Measurements from ENCODE around the gene MAP4. TPM values are rescaled to one million over a fixed set of nuclear protein-coding genes. Genes with fewer than 3 reads are reported as not detected.

Gene MAP4
- total RNA-seq, 1 donor from 2014 or later: 192 TPM

DNA sequence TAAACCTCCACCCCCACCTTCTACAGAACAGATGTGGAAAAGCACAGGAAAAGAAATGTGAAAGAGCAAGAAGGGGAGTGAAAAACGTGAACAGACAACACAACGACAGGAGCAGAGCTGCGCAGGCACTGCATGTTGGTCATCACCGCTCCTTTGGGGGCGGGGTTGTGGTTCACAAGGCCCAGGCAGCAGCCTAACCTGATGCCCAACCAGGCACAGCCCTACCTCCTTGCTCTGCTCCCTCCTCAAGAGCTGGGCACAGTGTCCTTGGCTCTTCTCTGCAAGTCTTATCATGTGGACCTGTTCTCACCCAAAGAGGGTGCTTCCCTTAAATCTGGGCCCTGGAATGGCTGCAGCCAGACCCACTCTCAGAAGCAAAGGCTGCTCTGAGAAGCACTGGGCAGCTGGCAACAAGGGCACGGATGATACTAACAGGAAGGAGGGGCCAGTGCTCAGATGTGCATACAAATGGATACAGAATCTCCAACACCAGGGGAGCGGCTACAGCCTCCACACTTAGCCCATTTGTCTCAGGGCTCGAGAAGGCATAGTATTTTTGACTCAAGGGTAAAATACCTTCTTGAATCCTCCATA is 148.7 kb downstream of the MAP4 start:
- no peak for DNase-seq (ENCODE audit: low read depth)

DNA sequence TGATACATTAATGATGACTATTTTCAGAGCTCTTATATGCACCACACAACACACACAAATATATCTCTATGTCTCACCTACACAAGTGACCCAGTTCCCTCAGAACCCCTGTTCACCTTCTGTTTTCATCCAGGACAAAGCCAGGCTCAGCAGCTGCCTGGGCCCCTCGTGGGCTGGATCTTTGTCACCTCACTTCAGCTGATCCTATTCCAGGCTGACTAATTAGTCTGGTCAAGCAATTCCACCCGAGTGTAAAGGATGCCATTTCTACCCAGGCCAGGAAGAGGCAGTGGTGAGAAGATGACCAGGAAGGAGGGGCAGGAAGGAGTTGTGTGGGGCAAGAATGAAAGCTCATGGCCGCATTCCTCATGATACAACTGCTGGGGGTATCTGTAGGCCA is 151.0 kb downstream of the MAP4 start:
- peak; percentile 19 for DNase-seq (ENCODE audit: low read depth)

DNA sequence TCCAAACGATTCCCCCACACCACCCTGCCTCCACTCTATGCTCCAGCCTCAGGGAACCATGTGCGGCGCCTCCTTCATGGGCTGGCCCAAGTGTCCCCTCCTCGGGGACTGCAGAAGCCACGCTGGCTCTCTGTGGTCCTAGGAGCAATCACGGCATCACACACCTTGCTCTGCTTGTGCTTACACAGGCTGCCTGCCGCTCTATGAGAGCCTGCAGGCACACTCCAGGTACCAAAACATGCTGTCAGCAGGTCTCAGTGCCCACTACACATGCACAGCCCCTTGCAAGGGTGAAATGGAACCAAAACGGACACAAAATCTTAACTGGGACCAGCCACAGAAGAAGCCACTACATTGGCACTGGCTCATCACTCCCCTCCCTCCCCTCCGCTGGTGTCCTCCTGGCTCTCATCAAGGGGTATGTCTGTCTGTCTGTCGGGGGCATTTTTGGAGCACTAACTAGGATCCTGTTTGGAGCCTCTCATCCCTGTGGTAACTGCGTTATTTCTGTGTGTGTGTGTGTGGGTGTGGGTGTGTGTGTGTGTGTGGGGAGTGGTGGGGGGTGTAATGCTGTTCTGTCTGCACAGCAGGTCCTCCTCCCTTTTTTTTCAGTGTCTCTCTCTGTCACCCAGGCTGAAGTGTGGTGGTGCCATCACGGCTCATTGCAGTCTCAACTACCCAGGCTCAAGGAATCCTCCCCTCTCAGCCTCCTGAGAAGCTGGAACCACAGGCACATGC is 152.7 kb downstream of the MAP4 start:
- DNase-seq (ENCODE audit: low read depth): no peak

DNA sequence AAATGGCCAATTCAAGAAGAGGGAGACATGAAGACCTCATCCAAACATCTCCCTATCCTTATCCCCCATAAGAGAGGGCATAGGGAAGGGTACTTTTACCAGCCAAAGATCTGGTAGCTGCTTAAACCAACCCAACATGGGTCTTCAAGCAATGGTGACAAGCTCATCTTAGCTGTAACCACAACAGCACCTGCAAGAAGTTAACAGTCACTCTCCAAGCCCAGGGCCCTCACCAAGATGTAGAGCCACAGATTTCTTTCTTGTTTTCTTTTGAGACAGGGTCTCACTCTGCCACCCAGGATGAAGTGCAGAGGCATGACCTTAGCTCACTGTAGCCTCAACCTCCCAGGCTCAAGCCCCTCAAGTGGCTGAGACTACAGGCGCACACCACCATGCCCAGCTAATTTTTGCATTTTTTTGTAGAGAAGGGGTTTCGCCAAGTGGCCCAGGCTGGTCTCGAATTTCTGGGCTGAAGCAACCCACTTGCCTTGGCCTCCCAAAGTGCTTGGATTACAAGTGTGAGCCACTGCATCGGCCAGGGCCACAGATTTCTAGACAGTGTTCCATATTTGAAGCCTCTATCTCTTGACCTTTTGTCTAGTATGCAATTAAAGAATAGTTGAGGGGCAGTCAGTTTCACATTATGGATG is 156.1 kb downstream of the MAP4 start:
- DNase-seq (ENCODE audit: low read depth): no peak

DNA sequence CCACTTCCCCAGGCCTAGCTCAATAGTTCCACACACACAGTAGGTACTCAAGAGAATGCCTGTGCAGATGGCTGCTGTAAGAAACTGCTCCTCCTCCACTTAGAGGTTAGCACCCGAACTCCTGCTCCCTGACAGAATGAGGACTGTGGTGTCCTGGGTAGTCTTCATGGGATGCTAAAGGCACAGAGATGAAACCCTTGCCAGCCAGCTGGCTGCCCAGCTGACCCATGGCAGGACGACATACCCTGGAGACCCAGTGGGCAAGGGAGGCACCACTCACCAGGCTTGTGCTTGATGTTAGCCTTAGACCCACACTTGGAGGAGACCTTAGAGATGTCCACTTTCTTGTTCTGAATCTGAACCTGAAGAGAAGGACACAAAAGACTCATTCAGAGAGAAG is 159.1 kb downstream of the MAP4 start:
- no peak for DNase-seq (ENCODE audit: low read depth)

DNA sequence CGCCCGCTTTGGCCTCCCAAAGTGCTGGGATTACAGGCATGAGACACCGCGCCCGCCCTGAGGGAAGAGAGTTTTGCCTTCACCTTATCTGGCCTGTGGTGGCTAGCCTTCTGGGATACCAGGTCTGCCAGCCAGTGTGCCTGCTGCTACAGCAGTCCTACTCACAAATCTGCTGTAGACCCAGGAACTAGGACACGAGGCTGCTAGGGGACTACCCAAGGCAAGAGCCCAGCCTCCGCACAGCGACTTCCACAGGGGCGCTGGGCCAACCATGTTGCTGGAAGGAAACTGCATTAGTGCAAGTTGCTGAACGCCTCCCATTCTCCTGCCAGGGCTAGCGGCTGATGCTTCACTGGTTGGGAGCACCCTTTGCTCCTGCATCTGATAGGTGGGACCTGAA is 159.5 kb downstream of the MAP4 start:
- no peak for DNase-seq (ENCODE audit: low read depth)

DNA sequence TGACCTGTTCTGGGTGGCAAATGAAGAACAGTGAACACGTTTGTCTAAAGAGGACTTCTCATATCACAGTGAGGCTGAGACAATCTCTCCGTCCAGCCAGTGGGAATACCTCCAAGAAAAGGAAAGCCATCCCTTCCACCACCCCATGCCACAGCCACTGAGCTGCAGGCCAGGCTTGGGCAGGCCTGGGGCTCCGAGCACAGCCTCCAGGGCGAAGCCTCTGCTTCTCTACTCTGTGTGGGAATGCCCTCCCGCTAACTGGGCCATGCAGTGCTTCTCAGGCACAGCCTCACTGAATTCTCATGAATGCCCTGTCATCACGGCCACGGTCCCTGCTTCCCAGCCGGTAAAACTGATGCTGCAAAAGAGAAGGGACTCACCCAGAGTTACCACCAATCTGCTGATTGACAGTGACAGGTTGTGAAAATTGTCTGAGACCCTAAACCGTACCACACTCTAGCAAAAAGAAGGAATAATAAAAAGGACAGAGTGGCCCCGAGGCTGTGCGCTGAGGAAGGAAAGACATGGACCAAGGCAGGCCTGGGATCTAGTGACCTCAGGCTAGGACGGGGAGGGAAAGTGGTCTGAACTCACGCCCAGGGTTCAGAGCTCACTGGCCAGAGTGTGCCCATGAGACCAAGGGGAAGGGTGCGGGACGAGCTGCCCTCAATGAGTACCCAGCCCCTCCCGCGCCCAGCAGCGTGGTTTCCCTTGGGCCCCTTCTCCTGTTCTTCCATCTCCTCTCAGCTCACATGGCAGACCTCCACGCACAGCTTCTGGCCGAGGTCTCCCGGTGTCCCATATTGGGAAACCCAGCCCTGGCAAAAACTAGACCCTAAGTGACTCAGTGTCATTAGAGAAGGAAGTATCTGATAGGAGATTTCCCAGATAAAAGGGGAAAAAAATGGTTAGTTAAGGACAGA is 160.5 kb downstream of the MAP4 start:
- DNase-seq (ENCODE audit: low read depth): no peak

DNA sequence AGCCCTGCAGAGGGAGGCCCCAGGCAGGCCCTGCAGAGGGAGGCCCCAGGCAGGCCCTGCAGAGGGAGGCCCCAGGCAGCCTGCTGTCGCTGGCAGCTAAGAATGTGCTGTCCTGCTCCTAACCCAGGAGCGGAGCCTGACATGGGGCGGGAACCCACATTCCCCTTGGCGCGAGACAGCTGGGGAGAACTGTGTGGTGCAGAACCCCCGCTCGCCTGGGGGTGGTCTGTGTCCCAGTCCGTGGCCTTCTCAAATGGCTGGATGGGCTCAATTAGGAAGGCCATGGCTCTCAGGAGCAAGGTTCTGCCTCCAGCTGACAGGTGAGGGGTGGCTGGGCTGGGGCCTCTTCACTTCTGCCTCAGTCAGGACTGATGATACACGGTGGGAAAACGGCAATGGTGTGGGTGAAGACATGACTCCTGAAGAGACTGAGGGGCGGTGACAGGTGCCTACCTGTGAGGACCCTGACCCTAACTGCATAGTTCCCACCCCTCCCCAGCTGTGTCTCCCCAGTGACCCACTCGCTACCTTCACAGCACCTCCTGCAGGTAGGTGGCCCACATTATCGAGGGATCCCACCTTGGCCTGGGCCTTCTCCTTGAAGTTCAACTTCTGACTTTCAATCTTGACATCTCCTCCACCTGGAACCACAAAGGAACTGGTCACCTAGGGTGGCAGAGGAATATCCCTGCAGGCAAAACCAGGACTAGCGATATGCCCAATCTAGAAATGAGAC is 161.3 kb downstream of the MAP4 start:
- no peak for DNase-seq (ENCODE audit: low read depth)

DNA sequence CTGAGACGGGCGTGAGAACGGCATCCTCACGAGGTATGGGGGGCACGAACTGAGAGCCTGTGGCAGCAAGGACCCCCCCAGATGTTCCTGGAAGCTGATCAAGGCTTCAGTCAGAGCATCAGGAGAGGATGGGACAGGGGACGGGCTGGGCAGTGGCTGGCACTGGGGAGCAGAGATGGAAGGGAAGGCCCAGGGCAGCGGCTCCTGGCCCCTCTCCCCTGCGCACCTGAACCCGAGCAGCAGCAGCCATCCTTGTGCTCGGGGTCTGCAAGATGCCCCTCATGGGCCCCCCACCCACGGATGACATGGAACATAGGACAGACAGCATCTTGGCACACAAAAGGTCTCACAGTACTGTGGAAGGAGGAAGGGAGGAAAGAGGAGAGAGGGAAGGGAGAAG is 161.9 kb downstream of the MAP4 start:
- no peak for DNase-seq (ENCODE audit: low read depth)

DNA sequence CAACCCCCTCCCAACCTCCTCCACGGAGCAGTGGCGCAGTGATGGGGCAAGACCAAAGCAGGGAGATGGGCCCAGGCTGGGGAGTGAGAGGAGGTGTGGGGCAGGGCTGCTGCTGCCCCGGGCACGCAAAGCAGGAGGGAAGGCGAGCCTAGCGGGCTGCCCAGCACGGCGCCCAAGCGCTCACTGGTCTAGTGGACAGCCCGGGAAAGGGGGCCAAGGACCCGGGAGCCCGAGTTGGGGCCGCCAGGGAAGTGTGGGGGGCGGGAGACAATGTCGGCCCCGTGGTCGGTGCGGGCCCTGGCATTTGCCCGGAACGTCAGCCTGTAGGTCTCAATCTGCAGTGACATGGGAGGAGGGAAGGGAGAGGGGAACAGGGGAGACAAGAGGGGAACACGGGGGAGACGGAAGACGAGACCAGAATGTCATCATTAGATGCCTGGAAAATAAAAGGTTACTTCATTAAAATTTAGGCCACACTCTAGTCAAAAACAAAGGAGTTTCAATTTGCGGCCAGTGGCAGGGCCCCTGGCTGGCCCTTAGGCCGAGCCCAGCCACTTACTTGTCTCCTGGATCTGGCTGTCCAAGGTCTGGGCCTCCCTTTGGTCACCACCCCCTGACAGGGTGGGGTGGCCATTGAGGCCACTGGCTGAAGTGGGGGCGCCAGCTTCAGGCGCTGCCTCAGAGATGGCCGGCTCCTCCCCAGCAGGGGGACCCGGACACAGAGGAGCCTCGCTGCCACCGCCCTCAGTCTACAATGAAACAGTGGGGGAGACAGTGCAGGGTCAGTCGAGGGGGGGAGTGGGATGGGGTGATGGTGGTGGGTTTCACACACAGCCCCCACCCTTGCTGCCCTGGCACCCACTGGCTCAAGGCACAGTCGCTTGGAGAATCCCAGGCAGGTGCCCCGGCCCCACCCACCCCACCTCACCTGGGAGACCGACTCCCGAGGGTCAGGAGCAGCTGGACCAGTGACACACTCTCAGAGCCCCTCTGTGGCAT is 163.3 kb downstream of the MAP4 start:
- no peak for DNase-seq (ENCODE audit: low read depth)

DNA sequence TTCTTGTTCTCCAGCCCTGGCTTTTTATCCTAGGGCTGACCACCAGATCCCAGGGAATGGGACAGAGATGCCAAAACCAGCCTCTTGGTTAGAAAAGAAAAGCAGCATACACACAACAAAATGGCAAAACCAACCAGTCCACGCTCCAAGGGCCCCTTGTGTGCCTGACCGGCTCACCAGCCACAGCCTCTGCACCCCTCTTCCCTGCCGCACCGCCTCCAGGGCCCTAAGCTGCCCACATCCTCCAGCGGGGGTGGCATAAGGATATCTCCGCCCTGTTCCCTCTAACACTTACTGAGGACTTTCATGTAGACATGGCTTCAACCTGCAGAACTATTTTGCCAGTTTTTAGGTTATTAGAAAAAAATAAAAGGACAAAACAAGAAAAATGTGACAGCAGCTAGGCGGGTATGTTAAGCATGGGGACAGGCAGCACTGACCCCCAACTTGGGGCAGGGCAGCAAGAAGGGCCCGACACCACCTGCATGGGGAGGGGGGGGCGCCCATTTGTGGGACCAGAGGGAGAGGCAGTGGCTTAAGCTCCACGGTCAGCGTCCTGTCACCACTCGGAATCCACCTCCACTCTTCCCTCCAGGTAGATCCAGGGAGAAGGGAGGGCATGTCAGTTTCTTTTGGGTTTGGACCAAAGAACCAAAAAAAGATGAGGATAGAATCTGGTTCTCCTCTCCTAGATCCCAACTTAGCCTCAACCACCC is 164.2 kb downstream of the MAP4 start:
- no peak for DNase-seq (ENCODE audit: low read depth)

DNA sequence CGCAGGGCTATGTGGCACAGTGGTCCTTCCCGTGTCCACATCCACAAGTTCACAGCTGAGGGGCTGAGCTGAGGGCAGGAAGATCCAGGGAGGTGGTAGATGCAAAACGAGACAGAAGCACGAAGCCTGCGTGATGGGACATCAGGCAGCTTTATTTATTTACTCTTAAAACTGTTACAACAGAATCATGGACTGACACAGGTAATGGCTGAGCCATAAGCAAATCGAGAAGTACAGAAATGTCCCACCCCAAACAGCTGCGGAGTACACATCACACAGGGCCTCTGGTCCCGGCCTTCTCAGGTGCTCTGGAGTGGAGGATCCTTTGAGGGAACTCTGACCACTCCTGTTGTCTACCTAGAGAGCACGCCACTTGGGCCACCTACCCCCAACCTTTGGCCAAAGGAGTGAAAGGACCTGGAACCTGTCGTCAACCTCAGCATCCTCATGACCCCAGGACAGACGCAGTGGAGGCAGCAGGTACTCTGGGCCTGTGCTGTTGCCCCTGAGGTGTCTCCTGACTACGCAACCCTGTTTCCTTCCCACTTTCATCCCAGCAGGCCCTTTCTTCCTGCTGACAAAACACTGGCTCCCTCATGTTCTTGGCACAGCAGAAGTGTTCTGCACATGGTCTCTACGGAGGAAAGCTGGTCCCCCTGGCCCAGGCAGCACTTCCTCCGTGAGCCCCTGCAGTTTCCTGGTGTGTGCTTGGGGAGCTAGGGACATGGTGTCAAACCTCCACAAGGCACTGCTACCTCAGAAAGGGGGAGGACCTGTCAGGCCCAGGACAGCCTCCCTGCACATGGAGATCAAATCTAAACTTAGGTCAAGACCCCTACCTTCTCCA is 165.4 kb downstream of the MAP4 start:
- DNase-seq (ENCODE audit: low read depth): no peak

DNA sequence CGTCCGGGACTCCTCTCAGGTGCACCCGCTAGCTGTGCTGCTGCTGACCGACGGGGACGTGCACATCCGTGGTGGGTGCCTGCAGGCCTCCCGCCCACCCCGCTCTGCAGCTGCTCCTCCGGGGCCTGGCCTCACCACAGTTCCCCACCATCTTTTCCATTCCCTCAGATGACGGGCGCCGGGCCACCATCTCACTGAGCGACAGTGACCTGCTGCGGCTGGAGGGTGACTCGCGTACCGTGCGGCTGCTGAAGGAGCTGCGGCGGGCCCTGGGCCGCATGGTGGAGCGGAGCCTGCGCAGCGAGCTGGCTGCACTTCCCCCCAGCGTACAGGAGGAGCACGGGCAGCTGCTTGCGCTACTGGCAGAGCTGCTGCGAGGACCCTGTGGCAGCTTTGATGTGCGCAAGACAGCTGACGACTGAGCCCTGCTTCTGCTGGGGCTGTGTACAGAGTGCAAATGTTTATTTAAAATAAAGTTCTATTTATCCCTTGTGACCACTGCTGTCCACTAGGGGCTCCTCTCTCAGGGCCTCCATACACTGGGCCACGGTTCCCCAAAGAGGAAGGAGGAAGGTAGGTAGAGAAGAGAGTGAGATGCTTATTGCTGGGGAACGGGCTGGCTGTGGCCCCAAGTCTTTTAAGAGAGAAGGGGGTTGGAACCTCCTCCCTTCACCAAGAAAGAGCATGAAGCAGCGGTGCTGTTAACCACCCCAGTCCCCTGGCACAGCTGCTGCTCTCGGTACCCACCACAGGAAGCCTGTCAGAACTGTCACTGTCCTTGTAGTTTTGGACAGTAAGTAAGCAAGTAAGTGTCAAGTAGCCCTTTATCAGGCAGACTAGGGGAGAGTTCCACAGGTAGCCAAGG is 166.3 kb downstream of the MAP4 start:
- no peak for DNase-seq (ENCODE audit: low read depth)

DNA sequence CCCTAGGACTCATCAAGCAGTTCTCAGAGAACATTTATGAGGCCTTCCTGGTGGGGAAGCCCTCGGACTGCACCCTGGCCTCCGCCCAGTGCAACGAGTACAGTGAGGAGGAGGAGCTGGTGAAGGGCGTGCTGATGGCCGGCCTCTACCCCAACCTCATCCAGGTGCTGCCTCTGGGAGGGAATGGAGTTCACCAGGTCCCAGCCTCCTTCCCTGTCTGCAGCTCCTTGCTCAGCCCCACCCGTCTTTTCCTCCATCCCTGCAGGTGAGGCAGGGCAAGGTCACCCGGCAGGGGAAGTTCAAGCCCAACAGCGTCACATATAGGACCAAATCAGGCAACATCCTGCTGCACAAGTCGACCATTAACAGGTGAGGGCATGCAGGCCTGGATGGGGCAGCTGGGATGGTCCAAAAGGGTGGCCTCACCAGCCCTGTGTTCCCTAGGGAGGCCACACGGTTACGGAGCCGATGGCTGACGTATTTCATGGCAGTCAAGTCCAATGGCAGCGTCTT is 167.0 kb downstream of the MAP4 start:
- no peak for DNase-seq (ENCODE audit: low read depth)

DNA sequence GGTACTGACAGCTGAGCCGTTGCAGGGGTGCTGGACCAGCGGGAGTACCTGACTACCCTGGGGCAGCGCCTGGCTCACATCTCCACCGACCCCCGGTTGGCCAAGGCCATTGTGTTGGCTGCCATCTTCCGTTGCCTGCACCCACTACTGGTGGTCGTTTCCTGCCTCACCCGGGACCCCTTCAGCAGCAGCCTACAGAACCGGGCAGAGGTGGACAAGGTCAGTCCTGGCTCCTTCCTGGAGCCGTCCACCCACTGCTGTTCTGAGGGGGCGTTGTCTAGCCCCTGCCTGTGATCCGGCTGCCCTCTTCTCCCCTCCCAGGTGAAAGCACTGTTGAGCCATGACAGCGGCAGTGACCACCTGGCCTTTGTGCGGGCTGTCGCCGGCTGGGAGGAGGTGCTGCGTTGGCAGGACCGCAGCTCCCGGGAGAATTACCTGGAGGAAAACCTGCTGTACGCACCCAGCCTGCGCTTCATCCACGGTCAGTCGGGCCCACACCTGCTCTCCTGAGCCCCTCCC is 167.6 kb downstream of the MAP4 start:
- no peak for DNase-seq (ENCODE audit: low read depth)

DNA sequence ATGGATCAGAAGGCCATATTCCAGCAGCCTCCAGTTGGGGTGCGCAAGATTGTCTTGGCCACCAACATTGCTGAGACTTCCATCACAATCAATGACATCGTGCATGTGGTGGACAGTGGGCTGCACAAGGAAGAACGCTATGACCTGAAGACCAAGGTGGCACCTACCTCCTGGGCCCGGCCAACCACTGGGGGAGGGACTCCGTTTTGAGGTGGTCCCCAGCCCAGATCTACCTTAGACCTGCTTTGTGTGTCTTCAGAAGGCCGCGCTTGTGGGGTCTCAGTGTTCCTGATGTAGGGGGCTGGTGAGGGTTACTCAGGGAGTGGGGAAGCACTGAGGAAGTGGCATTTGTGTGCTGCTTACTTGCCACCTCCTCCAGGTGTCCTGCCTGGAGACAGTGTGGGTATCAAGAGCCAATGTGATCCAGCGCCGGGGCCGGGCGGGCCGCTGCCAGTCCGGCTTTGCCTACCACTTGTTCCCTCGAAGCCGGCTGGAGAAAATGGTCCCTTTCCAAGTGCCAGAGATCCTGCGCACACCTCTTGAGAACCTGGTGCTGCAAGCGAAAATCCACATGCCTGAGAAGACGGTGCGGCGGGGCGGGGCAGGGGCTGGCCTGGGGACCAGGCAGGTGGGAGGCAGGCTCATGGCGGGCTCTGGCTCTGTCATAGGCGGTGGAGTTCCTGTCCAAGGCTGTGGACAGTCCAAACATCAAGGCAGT is 168.3 kb downstream of the MAP4 start:
- DNase-seq (ENCODE audit: low read depth): no peak

DNA sequence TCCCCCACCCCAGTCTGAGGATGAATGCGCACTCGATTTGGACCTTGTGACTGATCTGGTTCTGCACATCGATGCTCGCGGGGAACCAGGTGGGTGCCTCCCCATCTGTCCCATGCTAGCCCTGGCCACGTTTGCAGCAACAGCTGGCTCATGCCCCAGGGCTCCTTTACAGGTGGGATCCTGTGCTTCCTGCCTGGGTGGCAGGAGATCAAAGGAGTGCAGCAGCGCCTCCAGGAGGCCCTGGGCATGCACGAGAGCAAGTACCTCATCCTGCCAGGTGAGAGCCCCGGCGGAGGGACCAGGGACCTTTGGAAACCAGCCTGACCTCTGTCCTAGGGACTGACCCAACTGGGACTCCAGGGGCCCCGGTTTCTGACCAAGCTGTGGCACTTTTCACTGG is 169.0 kb downstream of the MAP4 start:
- no peak for DNase-seq (ENCODE audit: low read depth)

Measured in renal cortical epithelial cell (primary cell).